NCI-H2171 treated with DMSO at 0.1 percent for 48 hours (cell line): ENCODE data around the gene MGAT4B.
"Not testable (repeated sequence)": the region's sequence is repeated elsewhere in the genome, so short reads cannot be mapped to it uniquely, and the experiment has no call there.

ENCODE experiments used
- DNase-seq: peaks from one replicate; lab custom pipeline; 2025; lab: John Stamatoyannopoulos, UW

MGAT4B gene

GRCh38 chr5:179795049-179795862 is 11.4 kb downstream of the MGAT4B start:
- DNase-seq: peak; percentile 3

GRCh38 chr5:179794575-179794974 is 12.1 kb downstream of the MGAT4B start:
- DNase-seq: no peak

- no peak for DNase-seq
Measured at GRCh38 chr5:179794171-179794570, 12.5 kb downstream of the MGAT4B start.

- no peak for DNase-seq
Measured at GRCh38 chr5:179793468-179794139, 13.1 kb downstream of the MGAT4B start, which contains the start of gene LTC4S. TSS of gene LTC4S (plus strand) at chr5:179793986. CDS start at chr5:179794081, 95 bp downstream.

GRCh38 chr5:179792612-179793467 is 13.8 kb downstream of the MGAT4B start:
- no peak for DNase-seq

GRCh38 chr5:179791881-179792611 is 14.6 kb downstream of the MGAT4B start:
- DNase-seq: no peak

- DNase-seq: not testable (repeated sequence)
Measured at GRCh38 chr5:179789278-179789677, 17.4 kb downstream of the MGAT4B start.

- no peak for DNase-seq
Measured at GRCh38 chr5:179788193-179788854, 18.3 kb downstream of the MGAT4B start.

GRCh38 chr5:179786861-179787260 is 19.8 kb downstream of the MGAT4B start:
- DNase-seq: no peak

GRCh38 chr5:179783128-179783527 is 23.5 kb downstream of the MGAT4B start:
- no peak for DNase-seq

- DNase-seq: no peak
Measured at GRCh38 chr5:179781846-179782245, 24.8 kb downstream of the MGAT4B start.

- DNase-seq: no peak
Measured at GRCh38 chr5:179780362-179780761, 26.3 kb downstream of the MGAT4B start.

- no peak for DNase-seq
Measured at GRCh38 chr5:179779826-179780225, 26.8 kb downstream of the MGAT4B start.

- no peak for DNase-seq
Measured at GRCh38 chr5:179778591-179778990, 28.1 kb downstream of the MGAT4B start.

- no peak for DNase-seq
Measured at GRCh38 chr5:179777909-179778308, 28.8 kb downstream of the MGAT4B start.

GRCh38 chr5:179777456-179777855 is 29.2 kb downstream of the MGAT4B start:
- no peak for DNase-seq

- DNase-seq: no peak
Measured at GRCh38 chr5:179776411-179776938, 30.2 kb downstream of the MGAT4B start.

GRCh38 chr5:179774442-179774841 is 32.2 kb downstream of the MGAT4B start:
- DNase-seq: no peak

GRCh38 chr5:179773686-179774040 is 33.0 kb downstream of the MGAT4B start:
- DNase-seq: no peak

GRCh38 chr5:179772351-179772750 is 34.3 kb downstream of the MGAT4B start:
- no peak for DNase-seq

GRCh38 chr5:179771311-179771895 is 35.3 kb downstream of the MGAT4B start:
- DNase-seq: no peak
